Activated T-cell treated with anti-CD3 and anti-CD28 coated beads for 1 hour (primary cell): ENCODE measurements around the gene PTPRCAP.
A peak's percentile ranks its signal among the peaks of the same experiment; 100 is the strongest.
"Not testable (repeated sequence)": the region's sequence is repeated elsewhere in the genome, so short reads cannot be mapped to it uniquely, and the experiment has no call there.

ENCODE experiments used
- DNase-seq: peaks from one replicate; pipeline ENCODE4 v3.0.0-alpha.2; 2020; ENCODE audit warnings: low read depth

PTPRCAP gene

DNA sequence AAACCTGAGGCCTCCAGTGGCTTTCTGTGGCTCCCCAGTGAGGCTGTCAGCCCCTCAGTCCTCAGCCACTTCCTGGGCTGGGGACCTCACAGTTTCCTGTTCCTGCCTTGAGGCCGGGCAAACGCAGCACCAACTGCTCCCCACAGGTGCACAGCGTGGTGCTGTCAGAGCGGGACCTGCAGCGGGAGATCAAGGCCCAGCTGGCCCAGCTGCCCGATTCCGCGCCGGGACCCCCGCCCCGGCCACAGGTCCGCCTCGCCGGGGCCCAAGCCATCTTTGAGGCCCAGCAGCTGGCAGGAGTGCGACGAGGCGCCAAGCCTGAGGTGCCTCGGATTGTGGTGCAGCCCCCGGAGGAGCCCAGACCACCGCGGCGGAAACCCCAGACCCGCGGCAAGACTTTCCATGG is 28.2 kb downstream of the PTPRCAP start:
- DNase-seq, result peak; percentile 57

DNA sequence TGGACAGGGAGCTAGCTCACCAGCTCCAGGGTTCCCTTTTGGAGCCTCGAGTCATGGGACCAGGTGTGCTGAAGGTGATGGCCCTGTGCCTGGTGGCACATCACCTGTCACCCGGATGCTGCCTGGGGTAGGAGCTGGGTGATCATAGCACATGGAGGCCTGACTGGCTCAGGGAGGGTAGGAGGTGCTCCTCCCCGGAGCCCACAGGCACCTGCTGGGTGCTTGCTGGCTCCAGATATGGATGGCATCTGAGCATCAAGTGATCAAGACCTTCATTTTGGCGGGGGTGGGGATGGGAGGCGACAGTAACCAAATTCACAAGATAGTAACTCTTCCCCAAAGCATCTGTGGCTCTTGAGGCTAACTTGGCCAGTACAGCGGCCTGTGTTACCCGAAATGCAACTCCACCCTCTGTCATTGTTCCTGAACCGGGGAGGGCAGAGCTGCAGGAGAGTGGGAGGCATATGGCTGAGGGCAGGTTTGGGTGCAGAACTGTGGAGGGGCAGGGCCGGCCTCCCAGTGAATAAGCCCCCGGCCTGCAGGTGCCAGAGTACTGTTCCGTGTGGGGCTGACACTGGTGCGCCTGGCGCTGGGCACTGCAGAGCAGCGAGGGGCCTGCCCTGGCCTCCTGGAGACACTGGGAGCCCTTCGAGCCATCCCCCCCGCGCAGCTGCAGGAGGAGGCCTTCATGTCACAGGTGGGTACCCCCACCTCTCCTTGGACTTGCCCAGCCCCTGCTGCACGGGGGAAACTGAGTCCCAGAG is 28.9 kb downstream of the PTPRCAP start:
- DNase-seq, result no peak

DNA sequence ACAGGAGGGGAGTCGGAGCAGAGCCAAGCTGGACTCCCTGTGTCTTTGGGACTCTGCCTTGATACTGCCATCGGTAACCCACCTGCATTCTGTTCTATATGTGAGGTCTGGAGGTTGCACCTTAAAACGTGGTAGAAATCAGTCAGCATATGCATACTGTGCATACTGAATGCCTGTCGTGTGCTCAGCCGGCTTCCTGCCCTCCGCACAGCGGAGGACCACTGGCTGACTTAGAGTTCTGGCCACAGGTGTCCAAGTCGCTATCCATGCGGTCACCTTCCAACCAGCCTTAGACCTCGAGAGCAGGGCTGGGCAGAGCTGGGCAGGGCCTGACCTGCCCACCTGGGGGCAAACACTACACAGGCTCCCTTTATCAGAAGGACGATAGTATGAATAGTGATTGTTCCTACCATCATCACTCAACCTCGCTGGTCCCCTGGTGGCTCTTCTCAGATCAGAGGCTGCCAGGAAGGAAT is 29.8 kb downstream of the PTPRCAP start:
- no peak for DNase-seq

DNA sequence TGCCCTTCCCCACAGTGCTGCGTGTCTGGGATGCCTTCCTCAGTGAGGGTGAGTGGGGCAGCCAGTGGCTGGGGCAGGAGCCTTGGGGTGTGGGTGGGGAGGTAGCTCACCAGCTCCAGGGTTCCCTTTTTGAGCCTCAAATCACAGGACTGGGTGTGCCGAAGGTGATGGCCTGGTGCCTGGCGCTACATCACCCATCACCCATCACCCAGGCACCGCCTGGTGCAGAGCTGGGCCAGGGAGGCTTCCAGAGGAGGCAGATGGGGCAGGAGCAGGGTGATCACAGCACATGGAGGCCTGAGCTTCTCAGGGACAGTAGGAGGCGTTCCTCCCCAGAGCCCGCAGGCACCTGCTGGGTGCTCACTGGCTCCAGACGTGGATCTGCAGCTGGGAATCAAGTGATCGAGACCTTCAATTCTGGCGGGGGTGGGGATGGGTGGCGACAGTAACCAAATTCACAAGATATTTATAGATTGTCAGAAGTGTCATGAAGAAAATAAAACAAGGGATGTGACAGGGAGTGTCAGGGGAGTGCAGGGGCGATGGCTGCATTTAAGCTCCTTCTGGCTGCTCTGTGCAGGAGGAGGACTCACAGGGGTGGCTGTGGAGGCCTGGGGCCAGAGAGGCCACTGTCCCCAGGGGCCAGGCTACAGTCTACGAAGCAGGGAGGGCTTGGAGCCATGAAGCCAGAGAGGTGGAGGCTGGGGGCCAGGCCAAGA is 30.4 kb downstream of the PTPRCAP start:
- no peak for DNase-seq

DNA sequence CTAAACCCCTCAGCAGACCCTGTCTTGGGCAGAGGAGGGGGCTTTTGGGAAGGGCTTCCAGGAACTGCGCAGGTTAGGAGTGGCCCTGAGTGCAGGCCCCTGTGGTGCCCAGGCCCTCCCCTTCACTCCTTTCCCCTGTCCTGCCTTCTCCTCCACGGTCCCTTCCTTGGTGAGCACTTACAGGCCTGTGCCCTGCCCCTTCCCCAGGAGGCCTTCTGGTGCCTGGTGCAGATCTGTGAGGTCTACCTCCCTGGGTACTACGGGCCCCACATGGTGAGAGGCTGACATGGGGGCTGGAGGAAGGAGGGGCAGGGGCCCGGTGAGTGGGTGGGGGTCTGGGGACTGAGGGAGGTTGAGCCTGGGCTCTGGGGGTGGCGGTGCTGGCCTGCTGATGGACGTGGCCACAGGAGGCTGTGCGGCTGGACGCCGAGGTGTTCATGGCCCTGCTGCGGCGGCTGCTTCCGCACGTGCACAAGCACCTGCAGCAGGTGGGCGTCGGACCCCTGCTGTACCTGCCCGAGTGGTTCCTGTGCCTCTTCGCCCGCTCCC is 31.0 kb downstream of the PTPRCAP start:
- no peak for DNase-seq

DNA sequence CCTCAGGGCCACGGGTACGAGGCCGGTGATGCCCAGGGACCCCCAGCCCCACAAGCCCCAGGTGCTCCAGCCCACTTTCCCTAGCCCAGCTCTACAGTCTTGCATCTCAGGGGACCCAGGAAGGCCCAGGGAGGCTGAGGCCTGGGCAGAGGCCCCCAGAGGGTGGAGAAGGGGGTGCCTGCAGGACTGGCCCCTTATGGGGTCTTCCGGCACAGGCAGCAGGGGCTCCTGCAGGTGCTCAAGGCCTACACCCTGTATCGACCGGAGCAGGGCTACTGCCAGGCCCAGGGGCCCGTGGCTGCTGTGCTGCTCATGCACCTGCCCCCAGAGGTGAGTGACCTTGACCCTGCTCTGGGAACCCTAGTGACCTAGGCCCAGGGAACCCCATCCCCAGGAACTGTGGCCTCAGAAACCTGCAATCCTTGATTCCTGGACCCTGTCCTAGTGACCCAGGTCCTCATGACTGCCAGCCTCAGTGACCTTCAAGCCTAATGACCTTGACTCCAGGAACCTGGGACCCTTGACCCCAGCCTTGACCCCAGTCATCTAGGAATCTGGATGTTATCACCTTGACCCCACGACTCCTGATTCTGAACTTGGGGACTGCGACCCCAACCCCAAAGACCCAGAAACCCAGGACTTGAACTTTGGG is 31.7 kb downstream of the PTPRCAP start:
- no peak for DNase-seq

DNA sequence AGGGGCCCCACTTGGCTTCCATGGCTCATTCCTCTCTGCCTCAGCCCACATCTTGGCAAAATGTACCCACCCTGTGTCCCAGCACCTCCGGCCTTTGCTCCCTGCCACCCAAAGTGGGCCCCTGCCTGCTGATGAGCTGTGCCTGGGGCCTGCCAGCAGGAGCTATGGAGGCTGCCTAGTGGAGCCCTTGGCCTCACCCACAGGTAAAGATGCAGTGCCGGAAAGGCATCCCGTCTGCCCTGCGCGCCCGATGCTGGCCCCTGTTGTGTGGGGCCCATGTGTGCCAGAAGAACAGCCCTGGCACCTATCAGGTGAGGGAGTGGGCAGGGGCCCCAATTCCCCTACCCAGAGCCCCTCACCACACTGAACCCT is 32.3 kb downstream of the PTPRCAP start:
- no peak for DNase-seq

DNA sequence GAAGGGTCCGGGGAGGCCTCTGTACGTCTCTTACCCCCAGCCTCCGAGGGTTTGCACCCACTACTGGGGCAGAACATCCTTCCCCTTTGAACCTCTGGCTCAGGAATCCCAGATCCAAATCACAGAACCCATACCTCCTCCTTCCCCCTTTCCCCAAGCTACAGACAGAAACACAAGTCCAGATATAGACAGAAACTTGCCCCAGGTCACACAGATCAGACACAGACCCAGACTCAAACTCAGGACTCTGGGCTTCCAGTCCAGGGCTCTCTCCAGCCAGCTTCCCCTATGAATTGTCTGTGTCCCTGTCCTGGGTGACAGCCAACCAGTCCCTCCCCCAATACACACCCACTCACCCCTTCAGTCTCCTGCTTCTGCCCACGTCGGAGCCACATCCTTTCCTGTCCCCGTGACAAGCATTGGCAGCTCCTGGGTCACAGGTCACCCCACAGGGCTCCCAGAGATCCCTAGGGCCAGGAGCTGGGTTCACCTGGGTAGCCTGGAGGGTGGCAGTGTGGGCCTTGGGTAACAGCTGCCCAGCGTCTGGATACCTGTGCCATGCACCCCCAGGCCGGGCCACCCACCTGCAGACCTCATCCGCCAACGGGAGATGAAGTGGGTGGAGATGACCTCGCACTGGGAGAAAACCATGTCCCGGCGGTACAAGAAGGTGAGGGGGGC is 32.8 kb downstream of the PTPRCAP start:
- DNase-seq, result no peak

DNA sequence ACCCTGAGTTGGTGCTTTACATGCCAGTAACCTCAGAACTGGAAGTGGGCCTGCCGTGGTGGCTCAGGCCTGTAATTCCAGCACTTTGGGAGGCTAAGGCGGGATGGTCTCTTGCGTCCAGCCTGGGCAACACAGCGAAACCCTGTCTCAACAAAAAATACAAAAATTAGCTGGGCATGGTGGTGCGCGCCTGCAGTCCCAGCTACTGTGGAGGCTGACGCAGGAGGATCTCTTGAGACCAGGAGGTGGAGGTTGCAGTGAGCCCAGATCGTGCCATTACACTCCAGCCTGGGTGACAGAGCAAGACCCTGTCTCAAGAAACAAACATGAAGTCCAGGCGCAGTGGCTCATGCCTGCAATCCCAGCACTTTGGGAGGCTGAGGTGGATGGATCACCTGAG is 34.4 kb downstream of the PTPRCAP start:
- DNase-seq, result not testable (repeated sequence)

DNA sequence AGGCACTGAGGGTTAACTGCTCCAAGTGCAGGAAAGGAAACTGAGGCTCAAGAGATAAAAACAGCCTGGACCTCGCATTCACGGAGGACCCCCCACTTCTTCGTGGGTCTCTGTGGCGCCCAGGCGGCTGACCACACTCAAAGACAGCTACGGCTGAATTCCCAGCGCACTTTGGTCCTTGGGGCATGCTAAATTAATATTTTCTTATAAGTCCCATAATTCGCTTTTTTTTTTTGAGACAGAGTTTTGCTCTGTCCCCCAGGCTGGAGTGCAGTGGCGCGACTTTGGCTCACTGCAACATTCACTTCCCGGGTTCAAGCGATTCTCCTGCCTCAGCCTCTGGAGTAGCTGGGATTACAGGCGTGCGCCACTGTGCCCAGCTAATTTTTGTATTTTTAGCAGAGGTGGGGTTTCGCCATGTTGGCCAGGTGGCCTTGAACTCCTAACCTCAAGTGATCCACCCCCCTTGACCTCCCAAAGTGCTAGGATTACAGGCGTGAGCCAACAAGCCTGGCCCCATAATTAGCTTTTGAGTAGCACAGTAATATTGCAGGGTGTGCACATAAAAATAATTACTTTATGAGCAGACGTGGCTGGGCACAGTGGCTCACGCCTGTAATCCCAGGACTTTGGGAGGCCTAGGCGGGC is 35.2 kb downstream of the PTPRCAP start:
- not testable (repeated sequence) for DNase-seq

DNA sequence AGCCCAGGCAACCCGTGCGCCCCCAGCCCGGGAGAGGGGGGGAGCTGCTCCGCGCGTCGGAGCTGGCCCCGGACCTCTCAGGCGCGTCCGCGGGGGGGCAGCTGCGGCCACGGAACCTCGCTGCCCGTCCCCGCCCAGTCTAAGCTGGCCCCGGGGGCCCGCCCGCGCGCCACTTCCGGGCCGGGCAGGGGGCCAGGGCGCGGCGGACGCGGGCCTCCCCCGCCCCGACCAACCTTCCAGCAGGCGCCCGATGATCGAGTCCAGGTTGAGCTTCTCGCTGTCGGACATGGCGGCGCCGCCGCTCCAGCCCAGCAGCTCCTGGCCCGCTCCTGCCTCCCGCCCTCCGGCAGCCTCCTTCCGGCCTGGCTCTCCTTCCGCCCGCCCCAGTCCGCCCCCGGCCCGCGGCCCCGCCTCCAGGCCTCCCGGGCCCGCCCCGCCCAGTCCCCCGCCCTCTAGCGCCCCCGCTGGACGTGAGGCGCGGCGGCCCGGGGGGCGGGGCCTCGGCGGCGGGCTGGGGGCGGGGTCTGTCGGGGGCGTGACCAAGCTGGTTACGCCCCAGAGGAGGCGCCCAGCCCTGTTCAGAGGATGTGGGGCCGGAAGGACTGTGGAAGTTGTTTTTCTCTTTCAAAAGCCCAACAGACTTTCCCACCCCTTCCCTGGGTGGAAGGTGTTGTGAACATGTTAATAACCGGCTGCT is 35.8 kb downstream of the PTPRCAP start, which contains the start of gene PPP1CA:
Gene PPP1CA (minus strand): TSS at position 364 of the 697 bp plus-strand sequence. CDS start 76 bp downstream, at position 288.
- DNase-seq, result peak; percentile 90

DNA sequence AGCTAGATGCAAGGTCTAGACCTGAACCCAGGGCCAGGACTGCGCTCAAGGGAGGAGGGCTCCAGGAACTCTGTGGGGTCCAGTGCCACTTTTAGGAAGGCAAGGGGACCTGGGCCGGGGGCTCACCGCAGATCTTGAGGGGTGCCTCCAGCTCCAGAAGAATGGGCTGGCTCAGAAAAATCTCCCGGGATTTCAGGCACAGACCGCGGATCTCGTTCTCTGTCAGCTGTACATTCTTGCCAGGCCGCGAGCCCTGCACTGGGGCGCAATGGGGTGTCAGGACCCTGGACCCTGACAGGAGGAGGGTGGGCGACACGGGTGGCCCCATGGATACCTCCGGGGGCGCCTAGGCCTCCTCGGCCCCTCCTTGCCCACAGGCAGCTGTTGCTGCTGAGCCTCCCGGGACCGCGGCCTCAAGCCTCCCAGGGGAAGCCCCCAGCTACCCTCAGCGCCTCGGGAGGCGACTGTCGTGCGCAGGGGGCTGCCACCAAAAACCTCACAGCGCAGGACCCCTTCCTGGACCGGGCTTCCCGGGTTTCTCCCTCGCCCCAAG is 36.5 kb downstream of the PTPRCAP start:
- DNase-seq, result no peak

DNA sequence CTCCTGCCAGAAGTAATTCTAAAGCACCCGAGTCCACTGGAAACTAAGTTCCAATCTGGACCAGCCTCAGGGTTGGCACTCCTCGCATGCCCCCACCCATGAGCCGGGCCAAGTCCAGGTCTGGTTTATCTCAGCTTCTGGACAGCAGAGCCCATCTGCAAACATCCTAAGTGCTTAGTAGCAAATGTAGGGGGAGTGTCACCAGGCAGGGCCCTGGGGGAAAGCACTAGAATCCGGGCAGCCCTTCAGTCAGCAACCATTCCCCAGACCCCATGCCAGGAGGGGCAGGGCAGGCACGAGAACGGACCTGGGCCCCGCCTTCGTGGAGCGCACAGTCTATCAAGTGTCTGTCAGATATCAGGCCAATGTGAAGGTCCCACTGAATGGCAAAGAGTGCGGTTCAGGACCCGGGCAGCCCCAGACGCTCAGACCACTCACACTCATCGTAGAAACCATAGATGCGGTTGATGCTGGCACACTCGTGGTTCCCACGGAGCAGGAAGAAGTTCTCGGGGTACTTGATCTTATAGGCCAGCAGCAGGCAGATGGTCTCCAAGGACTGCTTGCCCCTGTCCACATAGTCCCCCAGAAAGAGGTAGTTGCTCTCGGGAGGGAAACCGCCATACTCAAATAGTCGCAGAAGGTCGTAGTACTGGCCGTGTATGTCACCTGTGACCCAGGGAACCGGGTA is 37.1 kb downstream of the PTPRCAP start:
- DNase-seq, result no peak

DNA sequence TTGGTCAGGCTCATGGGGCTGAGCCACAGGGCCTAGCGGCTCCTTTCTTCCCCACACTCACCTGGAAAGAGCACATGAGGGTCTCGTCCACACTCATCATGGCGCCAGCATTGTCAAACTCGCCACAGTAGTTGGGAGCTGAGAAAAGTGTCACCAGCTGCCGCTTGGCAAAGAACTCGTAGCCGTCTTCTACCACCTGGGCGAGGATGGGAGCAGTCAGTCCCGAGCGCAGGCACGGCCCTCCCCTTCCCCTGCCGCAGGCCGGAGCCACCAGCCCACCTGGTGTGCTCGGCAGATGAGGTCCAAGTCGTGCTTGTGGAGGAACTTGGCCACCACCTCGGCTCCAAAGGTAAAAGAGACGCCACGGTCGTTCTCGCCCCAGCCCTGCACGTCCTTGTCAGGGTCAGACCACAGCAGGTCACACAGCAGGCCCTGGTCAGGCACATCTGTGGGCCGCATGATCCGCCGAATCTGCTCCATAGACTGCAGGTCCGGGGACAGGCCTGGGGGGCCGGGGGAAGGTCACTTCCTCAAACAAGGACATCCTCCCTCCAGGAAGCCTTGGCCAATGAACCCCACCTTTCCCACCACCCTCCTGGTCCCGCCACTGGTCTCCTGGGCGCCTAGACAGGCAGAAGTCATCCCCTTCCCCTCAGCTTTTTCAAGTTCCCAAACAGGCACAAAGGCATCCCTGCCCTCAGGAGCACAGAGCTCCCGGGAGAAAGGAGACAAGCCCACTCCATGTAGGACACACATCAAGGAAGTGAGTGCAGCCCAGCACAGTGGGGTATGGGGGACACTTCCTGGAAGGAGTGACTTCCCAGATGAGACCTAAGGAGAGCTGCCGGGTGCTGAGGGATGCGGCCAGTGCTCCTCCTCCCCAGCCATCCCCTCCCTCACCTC is 38.6 kb downstream of the PTPRCAP start:
- no peak for DNase-seq

DNA sequence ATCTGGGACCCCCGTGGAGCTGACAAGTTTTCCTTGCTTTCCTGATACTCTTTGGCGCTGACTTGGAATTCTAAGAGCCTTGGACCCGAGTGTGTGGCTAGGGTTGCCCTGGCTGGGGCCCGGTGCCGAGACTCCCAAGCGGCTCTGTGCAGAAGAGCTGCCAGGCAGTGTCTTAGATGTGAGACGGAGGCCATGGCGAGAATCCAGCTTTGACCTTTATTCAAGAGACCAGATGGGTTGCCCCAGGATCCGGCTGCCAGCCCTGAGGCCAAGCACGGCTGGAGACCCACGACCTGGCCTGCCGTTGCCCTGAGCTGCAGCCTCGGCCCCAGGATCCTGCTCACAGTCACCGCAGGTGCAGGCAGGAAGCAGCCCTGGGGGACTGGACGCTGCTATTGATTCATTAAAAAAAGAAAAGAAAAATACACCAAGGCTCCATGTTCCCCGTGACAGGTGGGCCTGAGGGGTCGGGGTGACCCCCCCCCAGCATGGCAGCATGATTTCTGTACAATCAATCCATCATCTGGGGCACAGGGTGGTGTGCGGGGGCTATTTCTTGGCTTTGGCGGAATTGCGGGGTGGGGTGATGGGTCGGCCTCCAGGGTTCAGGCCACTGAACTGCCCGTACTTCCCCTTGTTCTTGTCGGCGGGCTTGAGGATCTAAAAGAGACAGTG is 39.4 kb downstream of the PTPRCAP start:
- no peak for DNase-seq

DNA sequence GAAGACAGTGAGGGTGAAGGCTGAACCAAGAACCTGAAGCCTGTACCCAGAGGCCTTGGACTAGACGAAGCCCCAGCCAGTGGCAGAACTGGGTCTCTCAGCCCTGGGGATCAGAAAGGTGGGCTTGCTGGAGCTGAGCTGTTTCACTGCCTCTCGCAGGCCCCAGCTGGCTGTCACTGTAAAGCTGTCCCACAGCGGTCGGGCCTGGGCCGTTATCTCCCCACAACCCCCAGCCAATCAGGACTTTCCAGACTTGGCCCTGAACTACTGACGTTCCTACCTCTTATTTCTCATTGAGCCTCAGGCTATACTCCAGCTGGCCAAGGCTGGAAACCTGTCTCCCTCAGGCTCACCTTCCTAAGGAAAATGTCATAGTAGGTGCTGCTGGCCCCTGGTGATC is 39.9 kb downstream of the PTPRCAP start:
- DNase-seq, result no peak

DNA sequence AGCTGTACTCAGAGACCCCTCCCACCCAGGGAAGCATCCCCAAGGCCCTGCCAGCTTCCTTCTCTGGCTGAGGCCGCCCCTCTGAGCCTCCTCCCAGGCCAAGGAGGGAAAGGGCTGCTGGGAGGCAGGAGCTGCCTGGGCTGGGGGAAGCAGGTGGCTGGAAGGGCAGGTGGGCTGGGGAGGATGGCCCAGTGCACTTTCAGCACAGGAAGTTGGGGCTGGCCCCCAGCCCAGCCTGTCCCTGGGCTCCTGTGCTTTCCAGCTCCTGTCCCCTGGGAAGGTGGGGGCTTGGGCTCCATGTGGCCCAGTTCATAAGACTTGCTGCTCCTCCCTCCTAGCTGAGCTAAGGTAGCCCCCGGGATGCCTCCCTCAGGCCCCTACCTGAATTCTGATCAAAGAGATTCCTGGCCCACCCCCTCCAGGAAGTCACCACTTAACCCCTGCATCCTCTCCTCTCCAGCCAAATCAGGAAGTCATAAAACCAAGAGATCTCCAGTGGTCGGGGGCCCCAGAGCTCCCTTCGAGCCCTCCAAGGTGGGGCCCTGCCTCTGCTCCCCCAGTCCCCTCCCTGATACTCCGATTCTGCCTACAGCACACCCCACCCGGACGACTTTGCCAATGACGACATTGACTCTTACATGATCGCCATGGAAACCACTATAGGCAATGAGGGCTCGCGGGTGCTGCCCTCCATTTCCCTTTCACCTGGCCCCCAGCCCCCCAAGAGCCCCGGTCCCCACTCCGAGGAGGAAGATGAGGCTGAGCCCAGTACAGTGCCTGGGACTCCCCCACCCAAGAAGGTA is 40.7 kb downstream of the PTPRCAP start:
- DNase-seq, result no peak

DNA sequence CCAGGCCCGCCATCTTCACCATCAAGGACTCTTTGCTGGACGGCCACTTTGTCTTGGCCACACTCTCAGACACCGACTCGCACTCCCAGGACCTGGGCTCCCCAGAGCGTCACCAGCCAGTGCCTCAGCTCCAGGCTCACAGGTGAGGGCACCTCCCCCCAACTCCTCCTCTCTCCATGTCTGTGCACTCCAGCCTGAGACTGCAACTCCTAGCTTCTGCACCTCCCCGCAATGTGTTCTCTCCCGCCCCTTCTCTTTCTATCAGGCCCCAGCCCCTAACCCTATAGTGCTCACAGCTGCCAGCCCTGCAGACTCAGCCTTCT is 41.3 kb downstream of the PTPRCAP start:
- no peak for DNase-seq
